GM23338 (cell line): ENCODE results near the gene CETP. TPM values are rescaled to one million over a fixed set of nuclear protein-coding genes. Genes with fewer than 3 reads are reported as not detected.

Experiments
- ATAC-seq: fragments of 200-7000 bp; cut with Tn5 transposase; 3 replicates; pipeline ENCODE4 v1.9.1; 2020
- DNase-seq: peaks from one replicate; pipeline ENCODE4 v3.0.0-alpha.2; 2015; ENCODE audit warnings: low spot score
- H2AFZ ChIP-seq: fragments of 200-600 bp; sonication (generic); 2 replicates; pipeline ENCODE4 v1.8.0; 2016; ENCODE audit warnings: antibody characterized with exemption, mild to moderate bottlenecking, moderate library complexity
- H3F3A ChIP-seq: fragments of 200-600 bp; sonication (generic); replicated peaks from 2 replicates; pipeline ENCODE4 v1.8.0; 2017; ENCODE audit warnings: antibody characterized with exemption, mixed run types, low read depth
- H3K27ac ChIP-seq: fragments of 200-600 bp; sonication (generic); 2 replicates; pipeline ENCODE4 v1.6.1; 2016; ENCODE audit warnings: low read depth
- H3K27me3 ChIP-seq: fragments of 200-600 bp; sonication (generic); 2 replicates; pipeline ENCODE4 v1.8.0; 2016; ENCODE audit warnings: mild to moderate bottlenecking, mixed run types, moderate library complexity; ENCODE audit not compliant: insufficient read depth
- H3K36me3 ChIP-seq: fragments of 200-600 bp; sonication (generic); 2 replicates; pipeline ENCODE4 v1.8.0; 2016; ENCODE audit warnings: mild to moderate bottlenecking; ENCODE audit not compliant: insufficient read depth
- H3K4me1 ChIP-seq: fragments of 200-600 bp; sonication (generic); 2 replicates; pipeline ENCODE4 v1.8.0; 2016; ENCODE audit warnings: mild to moderate bottlenecking, moderate library complexity; ENCODE audit not compliant: insufficient read depth
- H3K4me2 ChIP-seq: fragments of 200-600 bp; sonication (generic); 2 replicates; pipeline ENCODE4 v1.7.1; 2017; ENCODE audit warnings: mixed run types
- H3K4me3 ChIP-seq: fragments of 200-600 bp; sonication (generic); 2 replicates; pipeline ENCODE4 v1.6.1; 2016; ENCODE audit warnings: mixed run types
- H3K79me2 ChIP-seq: fragments of 200-600 bp; sonication (generic); replicated peaks from 2 replicates; pipeline ENCODE4 v1.8.0; 2017; ENCODE audit warnings: mild to moderate bottlenecking; ENCODE audit not compliant: insufficient read depth
- H3K9me2 ChIP-seq: fragments of 200-600 bp; sonication (generic); 2 replicates; pipeline ENCODE4 v1.8.0; 2017; ENCODE audit not compliant: insufficient read depth
- H4K20me1 ChIP-seq: fragments of 200-600 bp; sonication (generic); replicated peaks from 2 replicates; pipeline ENCODE4 v1.8.0; 2017; ENCODE audit warnings: mild to moderate bottlenecking; ENCODE audit not compliant: insufficient read depth
- H3K27ac Mint-ChIP-seq: 2 replicates; pipeline ENCODE4 v1.8.0; 2020; ENCODE audit warnings: inconsistent platforms, mild to moderate bottlenecking, moderate library complexity, mixed read lengths
- H3K27me3 Mint-ChIP-seq: 3 replicates; pipeline ENCODE4 v1.8.0; 2022; ENCODE audit warnings: low read depth, mild to moderate bottlenecking, moderate library complexity, mixed read lengths, inconsistent platforms; ENCODE audit not compliant: insufficient read depth, poor library complexity
- H3K36me3 Mint-ChIP-seq: 3 replicates; pipeline ENCODE4 v1.8.0; 2021; ENCODE audit warnings: low read depth, mild to moderate bottlenecking, inconsistent platforms, moderate library complexity, mixed read lengths
- H3K4me1 Mint-ChIP-seq: 3 replicates; pipeline ENCODE4 v1.8.0; 2020; ENCODE audit warnings: mild to moderate bottlenecking, inconsistent platforms, mixed read lengths
- H3K4me3 Mint-ChIP-seq: 3 replicates; pipeline ENCODE4 v1.8.0; 2021; ENCODE audit warnings: moderate library complexity, mild to moderate bottlenecking, inconsistent platforms, mixed read lengths
- H3K9me3 Mint-ChIP-seq: 3 replicates; pipeline ENCODE4 v1.8.0; 2020; ENCODE audit warnings: moderate library complexity, mild to moderate bottlenecking, inconsistent platforms, mixed read lengths
- CREB1 ChIP-seq: fragments of 250-450 bp; sonication (Bioruptor Pico); IDR thresholded peaks from 2 replicates; pipeline ENCODE4 v1.5.0; 2020; ENCODE audit warnings: low read depth, mild to moderate bottlenecking, moderate library complexity
- EZH2 ChIP-seq: fragments of 200-600 bp; sonication (generic); IDR thresholded peaks from one replicate; pipeline ENCODE4 v1.8.0; 2017; ENCODE audit warnings: antibody characterized with exemption, mild to moderate bottlenecking, low read depth; ENCODE audit not compliant: unreplicated experiment
- JUNB ChIP-seq: IDR thresholded peaks from one replicate; pipeline ENCODE4 v1.6.1; 2016; ENCODE audit warnings: antibody characterized with exemption; ENCODE audit not compliant: unreplicated experiment
- NANOG ChIP-seq: IDR thresholded peaks from 2 replicates; pipeline ENCODE4 v1.6.1; 2016; ENCODE audit warnings: antibody characterized with exemption, borderline replicate concordance
- POLR2AphosphoS5 ChIP-seq: IDR thresholded peaks from 2 replicates; pipeline ENCODE4 v1.6.1; 2016; ENCODE audit warnings: antibody characterized with exemption, low read depth
- STAT1 ChIP-seq: IDR thresholded peaks from one replicate; pipeline ENCODE4 v1.6.1; 2016; ENCODE audit warnings: antibody characterized with exemption; ENCODE audit not compliant: unreplicated experiment
- ZNF114 ChIP-seq: fragments of 250-450 bp; sonication (Bioruptor Pico); IDR thresholded peaks from 2 replicates; pipeline ENCODE4 v1.5.0; 2020; ENCODE audit warnings: mild to moderate bottlenecking, moderate library complexity
- ZNF331 ChIP-seq: fragments of 250-450 bp; sonication (Bioruptor Pico); IDR thresholded peaks from 2 replicates; pipeline ENCODE4 v1.5.0; 2020; ENCODE audit warnings: low read depth, mild to moderate bottlenecking, moderate library complexity
- polyA plus RNA-seq: library from polyadenylated mRNA; unstranded; fragments of >200 nt; fragmentation: Nextera tagmentation; extraction: Ambion mirVana; gene quantifications from 2 replicates; pipeline ENCODE4 v1.2.1, GENCODE V29; 2016
- total RNA-seq: library from RNA; depleted of rRNA; stranded (reverse); fragments of >200 nt; shearing (Covaris generic); gene quantifications from 2 replicates; pipeline ENCODE4 v1.2.3, GENCODE V29; 2014
- TF ChIP-seq, protein P1 (sequence below), 2 experiments: fragments of 200-600 bp in 1 of 2; sonication (generic) in 1 of 2; conservative IDR thresholded peaks; 2 replicates each; pipeline versions ENCODE4 v1.5.1 to v1.6.1; 2016 to 2017; ENCODE audit warnings: antibody characterized with exemption in 2 of 2, low read depth in 2 of 2, mild to moderate bottlenecking in 2 of 2, moderate library complexity in 1 of 2
- TF ChIP-seq, protein P2 (sequence below): IDR thresholded peaks from 2 replicates; pipeline ENCODE4 v1.6.1; 2016; ENCODE audit warnings: antibody characterized with exemption

Gene CETP
- total and polyA plus RNA-seq, 2 experiments from 2014 or later = not detected

DNA sequence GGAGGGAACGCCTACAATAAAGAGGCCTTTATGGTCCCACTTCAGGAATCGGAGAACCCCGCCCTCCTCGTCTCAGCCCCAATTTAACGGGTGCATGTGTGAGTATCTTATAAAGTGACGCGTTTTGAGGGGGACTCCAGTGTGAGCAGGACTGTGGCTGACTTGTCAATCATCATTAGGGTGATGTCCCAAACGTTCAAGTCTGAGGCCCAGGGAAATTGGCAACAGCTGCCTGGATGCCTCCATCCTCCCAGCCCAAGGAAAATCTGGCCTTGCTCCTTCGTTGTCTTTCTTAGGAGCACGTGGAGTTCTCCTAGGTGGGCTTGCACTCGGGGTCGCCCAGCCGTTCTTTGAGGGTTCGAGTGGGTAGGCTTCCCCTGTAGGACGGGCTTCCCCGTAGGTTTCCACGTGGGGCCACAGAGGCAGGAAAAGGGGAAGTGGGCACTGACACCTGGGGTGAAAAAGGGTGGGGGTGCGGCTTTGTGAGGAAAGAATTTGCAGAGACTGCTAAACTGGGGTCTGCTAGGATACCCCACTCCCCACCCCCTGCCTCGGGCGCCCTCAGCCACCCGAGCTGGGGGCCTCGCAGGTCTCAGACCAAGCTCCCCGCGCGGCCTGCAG lies 30.4 kb upstream of the CETP start:
- H3F3A ChIP-seq = no peaks in the 10 kb centered on the region
- ATAC-seq = peak; percentile 4
- H2AFZ ChIP-seq = peak overlapping the region; percentile 69; the same call in 1 of the 2 replicates
- Mint-ChIP-seq H3K27me3 (peaks cover 7% of the 10 kb centered on the region), H3K9me3 (0 out of 3 replicates have a peak, but pooled peaks cover 2% of the 10 kb centered on the region), H3K27ac (peak overlapping the region; percentile 98), H3K36me3 (peaks cover 25% of the 10 kb centered on the region), H3K4me1 (peaks cover 19% of the 10 kb centered on the region; the same call in 2 of the 3 replicates), H3K4me3 (peak overlapping the region; percentile 62)
- H3K4me3 ChIP-seq = peak overlapping the region; percentile 98
- peaks cover 17% of the 10 kb centered on the region; the same call in 1 of the 2 replicates for H4K20me1 ChIP-seq
- peak overlapping the region; percentile 90 for H3K27ac ChIP-seq
- H3K9me2 ChIP-seq = no peaks in the 10 kb centered on the region
- DNase-seq = peak; percentile 36
- peaks cover 16% of the 10 kb centered on the region for H3K36me3 ChIP-seq
- peak overlapping the region; percentile 99 for H3K4me2 ChIP-seq
- H3K79me2 ChIP-seq = peaks cover 40% of the 10 kb centered on the region
- no peaks in the 10 kb centered on the region for H3K27me3 ChIP-seq
- H3K4me1 ChIP-seq = peaks cover 16% of the 10 kb centered on the region
- TF ChIP-seq POLR2AphosphoS5 (no peak), CREB1 (no peak)

DNA sequence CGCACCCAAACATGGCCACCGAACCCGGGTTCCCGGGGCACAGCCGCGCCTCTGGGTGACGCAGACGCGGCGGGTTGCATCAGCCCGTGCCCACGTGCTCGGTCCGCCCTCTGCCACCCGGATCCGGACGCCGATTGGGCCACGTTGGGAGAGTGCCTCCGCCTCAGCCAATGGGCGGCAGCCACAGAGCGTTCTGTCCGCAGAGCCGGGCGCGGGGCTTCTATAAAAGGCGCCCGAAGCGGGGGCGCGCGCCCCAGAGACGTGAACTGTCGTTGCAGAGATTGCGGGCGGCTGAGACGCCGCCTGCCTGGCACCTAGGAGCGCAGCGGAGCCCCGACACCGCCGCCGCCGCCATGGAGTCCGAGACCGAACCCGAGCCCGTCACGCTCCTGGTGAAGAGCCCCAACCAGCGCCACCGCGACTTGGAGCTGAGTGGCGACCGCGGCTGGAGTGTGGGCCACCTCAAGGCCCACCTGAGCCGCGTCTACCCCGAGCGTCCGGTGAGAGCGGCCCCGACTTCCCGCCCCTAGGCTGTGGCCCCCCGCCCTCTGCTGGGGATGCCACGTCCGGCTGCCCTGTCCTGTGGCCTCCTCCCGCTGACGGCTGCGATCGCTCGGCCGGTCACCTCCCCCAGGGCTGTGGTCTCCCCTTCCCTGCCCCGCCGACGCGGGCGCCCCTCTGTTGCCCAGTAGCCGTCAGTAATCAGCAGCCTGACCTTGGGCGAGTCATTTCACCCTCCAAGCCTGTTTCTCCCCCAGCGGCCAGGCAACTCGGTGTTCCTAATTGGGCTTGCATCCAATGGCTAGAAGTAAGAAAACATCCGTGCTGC lies 29.6 kb upstream of the CETP start, which contains the start of gene HERPUD1:
HERPUD1 (plus strand) TSS at position 251 of the 829 bp plus-strand sequence; CDS start at position 354, 103 bp downstream.
- H3K79me2 ChIP-seq = peaks cover 42% of the 10 kb centered on the region
- H3K4me2 ChIP-seq = peak within 1 kb of the TSS; percentile 99
- H3K9me2 ChIP-seq = no peaks in the 10 kb centered on the region
- peaks cover 17% of the 10 kb centered on the region; the same call in 1 of the 2 replicates for H4K20me1 ChIP-seq
- Mint-ChIP-seq H3K27me3 (peaks cover 7% of the 10 kb centered on the region), H3K36me3 (peaks cover 32% of the 10 kb centered on the region), H3K27ac (peak within 1 kb of the TSS; percentile 98), H3K4me1 (peaks cover 19% of the 10 kb centered on the region; the same call in 2 of the 3 replicates), H3K9me3 (0 out of 3 replicates have a peak, but pooled peaks cover 2% of the 10 kb centered on the region), H3K4me3 (peak within 1 kb of the TSS; percentile 94)
- ATAC-seq (peak; percentile 92), DNase-seq (peak; percentile 98)
- peak within 1 kb of the TSS; percentile 95; the same call in 1 of the 2 replicates for H2AFZ ChIP-seq
- H3F3A ChIP-seq = no peaks in the 10 kb centered on the region
- peaks cover 23% of the 10 kb centered on the region for H3K36me3 ChIP-seq
- H3K4me3 ChIP-seq = peak within 1 kb of the TSS; percentile 98
- peak within 1 kb of the TSS; percentile 90 for H3K27ac ChIP-seq
- peaks cover 16% of the 10 kb centered on the region for H3K4me1 ChIP-seq
- TF ChIP-seq POLR2AphosphoS5 = peak; percentile 97
- TF ChIP-seq NANOG = no peak
- TF ChIP-seq JUNB = no peak
- peak; percentile 88 for TF ChIP-seq CREB1
- no peaks in the 10 kb centered on the region for H3K27me3 ChIP-seq

DNA sequence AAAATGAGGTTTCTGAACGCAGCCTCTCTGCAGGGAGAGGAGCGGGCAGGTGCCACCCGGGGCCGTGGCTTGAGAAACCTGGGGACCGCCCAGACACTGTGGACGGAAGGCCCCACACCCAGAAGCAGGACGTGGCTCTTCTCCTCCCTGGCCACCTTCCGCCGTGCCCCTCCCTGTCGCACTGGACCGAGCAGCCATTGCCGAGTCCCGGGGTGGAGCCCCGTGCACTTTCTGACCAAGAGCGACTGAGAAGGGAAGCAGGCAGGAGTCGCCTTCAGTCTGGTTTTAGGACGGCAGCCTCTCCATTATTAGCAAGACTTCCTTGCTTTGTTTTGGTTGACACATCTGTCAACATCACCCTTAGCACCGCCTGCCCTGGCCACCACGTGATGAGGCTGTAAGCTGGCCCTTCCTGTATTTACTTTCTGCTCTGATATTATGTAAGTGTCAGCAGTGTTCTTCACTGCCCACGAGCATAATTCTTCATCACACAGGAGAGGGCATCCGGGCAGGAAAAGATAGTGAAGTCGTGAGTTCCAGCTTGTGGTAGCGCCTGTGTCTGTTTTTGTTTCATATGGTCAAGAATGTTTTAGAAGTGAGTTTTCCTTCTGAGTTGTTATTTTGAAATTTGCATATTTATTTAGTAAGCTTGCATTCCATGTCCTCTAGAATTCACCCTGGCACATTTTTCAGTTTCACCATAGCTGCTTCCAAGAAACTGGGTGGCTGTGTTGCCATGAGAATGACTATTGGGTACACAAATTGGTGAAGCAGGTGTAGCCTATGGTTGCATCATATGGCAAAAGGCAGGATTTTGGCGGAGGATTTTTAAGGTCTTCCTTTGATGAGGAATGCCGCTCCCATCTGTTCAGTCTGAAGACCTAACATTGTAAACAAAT lies 28.8 kb upstream of the CETP start:
- Histone ChIP-seq H3K4me2 (peak overlapping the region; percentile 99), H3K36me3 (peaks cover 32% of the 10 kb centered on the region), H3K27ac (no peak overlapping the region; the same call in 1 of the 2 replicates), H2AFZ (no peak overlapping the region), H4K20me1 (peaks cover 17% of the 10 kb centered on the region; the same call in 1 of the 2 replicates), H3K79me2 (peaks cover 42% of the 10 kb centered on the region), H3K9me2 (no peaks in the 10 kb centered on the region), H3K4me1 (peaks cover 16% of the 10 kb centered on the region), H3K4me3 (peak overlapping the region; percentile 98), H3F3A (no peaks in the 10 kb centered on the region), H3K27me3 (no peaks in the 10 kb centered on the region)
- Mint-ChIP-seq H3K27ac (peak overlapping the region; percentile 85), H3K36me3 (peaks cover 41% of the 10 kb centered on the region), H3K4me1 (peaks cover 19% of the 10 kb centered on the region; the same call in 2 of the 3 replicates), H3K9me3 (0 out of 3 replicates have a peak, but pooled peaks cover 2% of the 10 kb centered on the region), H3K27me3 (peaks cover 7% of the 10 kb centered on the region), H3K4me3 (peak overlapping the region; percentile 94)
- peak; percentile 37 for DNase-seq
- ATAC-seq = peak; percentile 12
- TF ChIP-seq ZNF331 (CRISPR knock-in tag) (no peak), CREB1 (no peak), STAT1 (no peak), ZNF114 (CRISPR knock-in tag) (no peak), EZH2 (no peak), NANOG (no peak)
- TF ChIP-seq, protein P1, sequence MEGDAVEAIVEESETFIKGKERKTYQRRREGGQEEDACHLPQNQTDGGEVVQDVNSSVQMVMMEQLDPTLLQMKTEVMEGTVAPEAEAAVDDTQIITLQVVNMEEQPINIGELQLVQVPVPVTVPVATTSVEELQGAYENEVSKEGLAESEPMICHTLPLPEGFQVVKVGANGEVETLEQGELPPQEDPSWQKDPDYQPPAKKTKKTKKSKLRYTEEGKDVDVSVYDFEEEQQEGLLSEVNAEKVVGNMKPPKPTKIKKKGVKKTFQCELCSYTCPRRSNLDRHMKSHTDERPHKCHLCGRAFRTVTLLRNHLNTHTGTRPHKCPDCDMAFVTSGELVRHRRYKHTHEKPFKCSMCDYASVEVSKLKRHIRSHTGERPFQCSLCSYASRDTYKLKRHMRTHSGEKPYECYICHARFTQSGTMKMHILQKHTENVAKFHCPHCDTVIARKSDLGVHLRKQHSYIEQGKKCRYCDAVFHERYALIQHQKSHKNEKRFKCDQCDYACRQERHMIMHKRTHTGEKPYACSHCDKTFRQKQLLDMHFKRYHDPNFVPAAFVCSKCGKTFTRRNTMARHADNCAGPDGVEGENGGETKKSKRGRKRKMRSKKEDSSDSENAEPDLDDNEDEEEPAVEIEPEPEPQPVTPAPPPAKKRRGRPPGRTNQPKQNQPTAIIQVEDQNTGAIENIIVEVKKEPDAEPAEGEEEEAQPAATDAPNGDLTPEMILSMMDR (conservative IDR thresholded peaks at IDR 0.05; ENCODE audit: low read depth in 2 of 2) = no peak
- TF ChIP-seq, protein P2, sequence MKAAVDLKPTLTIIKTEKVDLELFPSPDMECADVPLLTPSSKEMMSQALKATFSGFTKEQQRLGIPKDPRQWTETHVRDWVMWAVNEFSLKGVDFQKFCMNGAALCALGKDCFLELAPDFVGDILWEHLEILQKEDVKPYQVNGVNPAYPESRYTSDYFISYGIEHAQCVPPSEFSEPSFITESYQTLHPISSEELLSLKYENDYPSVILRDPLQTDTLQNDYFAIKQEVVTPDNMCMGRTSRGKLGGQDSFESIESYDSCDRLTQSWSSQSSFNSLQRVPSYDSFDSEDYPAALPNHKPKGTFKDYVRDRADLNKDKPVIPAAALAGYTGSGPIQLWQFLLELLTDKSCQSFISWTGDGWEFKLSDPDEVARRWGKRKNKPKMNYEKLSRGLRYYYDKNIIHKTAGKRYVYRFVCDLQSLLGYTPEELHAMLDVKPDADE = no peak
